H1 (cell line): ENCODE results near the gene NFIC. TPM values are rescaled to one million over a fixed set of nuclear protein-coding genes. Genes with fewer than 3 reads are reported as not detected.
"Not testable (repeated sequence)": the region's sequence is repeated elsewhere in the genome, so short reads cannot be mapped to it uniquely, and the experiment has no call there.

Source experiments
- CTCF ChIA-PET: fragments of 300-600 bp; sonication (Branson Sonifier 250); formaldehyde crosslinking; loops from one replicate; lab custom pipeline; 2021; ENCODE audit not compliant: partially characterized antibody; lab: Charles Lee
- POLR2A ChIA-PET: fragments of 300-600 bp; sonication (Branson Sonifier 250); formaldehyde crosslinking; loops from one replicate; lab custom pipeline; 2021; ENCODE audit warnings: inconsistent platforms; ENCODE audit not compliant: partially characterized antibody; lab: Charles Lee
- DNase-seq, 2 experiments: peaks; one replicate each; pipeline versions ENCODE4 v3.0.0 to v3.0.0-alpha.2; 2010 to 2022; ENCODE audit warnings: low spot score in 2 of 2, low read depth in 1 of 2, mixed read lengths in 1 of 2
- FAIRE-seq: peaks from 2 replicates; lab custom pipeline; 2011; peaks lifted over from hg19 to GRCh38; lab: Jason Lieb, UNC
- H2AFZ ChIP-seq: 2 replicates; pipeline ENCODE4 v1.8.1; 2012; ENCODE audit warnings: low read length, inconsistent platforms
- H2AK5ac ChIP-seq: 2 replicates; pipeline ENCODE4 v1.6.1; 2013; ENCODE audit warnings: low read depth, low read length
- H2BK120ac ChIP-seq: replicated peaks from 2 replicates; pipeline ENCODE3; 2013; ENCODE audit warnings: low read depth, low read length, inconsistent platforms
- H2BK12ac ChIP-seq: 2 replicates; pipeline ENCODE4 v1.6.1; 2013; ENCODE audit warnings: low read depth, low read length
- H2BK15ac ChIP-seq: 2 replicates; pipeline ENCODE4 v1.6.1; 2013; ENCODE audit warnings: low read length
- H2BK20ac ChIP-seq: 2 replicates; pipeline ENCODE4 v1.6.1; 2013; ENCODE audit warnings: low read length
- H2BK5ac ChIP-seq: 2 replicates; pipeline ENCODE4 v1.6.1; 2013; ENCODE audit warnings: low read depth, low read length
- H3K14ac ChIP-seq: 2 replicates; pipeline ENCODE4 v1.6.1; 2013; ENCODE audit warnings: inconsistent platforms; ENCODE audit not compliant: insufficient read length
- H3K18ac ChIP-seq: 2 replicates; pipeline ENCODE4 v1.6.1; 2013; ENCODE audit warnings: low read length; ENCODE audit errors: extremely low read depth
- H3K23ac ChIP-seq: 2 replicates; pipeline ENCODE4 v1.6.1; 2013; ENCODE audit warnings: inconsistent platforms; ENCODE audit not compliant: insufficient read length
- H3K23me2 ChIP-seq: 2 replicates; pipeline ENCODE4 v1.6.1; 2013; ENCODE audit warnings: low read depth, low read length
- H3K27ac ChIP-seq: 2 replicates; pipeline ENCODE4 v1.6.1; 2011; ENCODE audit warnings: low read depth, low read length, inconsistent platforms
- H3K27me3 ChIP-seq, 4 experiments: replicated peaks in 1 of 4; 1 replicate in 1 of 4; 2 replicates in 3 of 4; pipeline versions ENCODE4 v1.6.1 to v1.8.1; 2011 to 2013; ENCODE audit warnings: low read length in 3 of 4, mild to moderate bottlenecking in 3 of 4, inconsistent platforms in 2 of 4, mixed read lengths in 2 of 4, moderate library complexity in 1 of 4; ENCODE audit not compliant: control insufficient read depth in 3 of 4, insufficient read depth in 3 of 4; ENCODE audit errors: extremely low read depth in 1 of 4
- H3K36me3 ChIP-seq, 4 experiments: 2 replicates each; pipeline versions ENCODE4 v1.6.1 to v1.8.1; 2011 to 2013; ENCODE audit warnings: mild to moderate bottlenecking in 4 of 4, low read length in 3 of 4, moderate library complexity in 2 of 4, control low read depth in 1 of 4, inconsistent platforms in 1 of 4; ENCODE audit not compliant: insufficient read depth in 4 of 4, control insufficient read depth in 2 of 4
- H3K4ac ChIP-seq: replicated peaks from 2 replicates; pipeline ENCODE3; 2013; ENCODE audit warnings: low read length, low read depth, mixed read lengths, inconsistent platforms; ENCODE audit not compliant: insufficient read length
- H3K4me1 ChIP-seq, 4 experiments: replicated peaks in 1 of 4; 1 replicate in 1 of 4; 2 replicates in 3 of 4; pipeline versions ENCODE4 v1.6.1 to v1.8.1; 2011 to 2013; ENCODE audit warnings: low read length in 3 of 4, inconsistent platforms in 2 of 4, mixed read lengths in 1 of 4; ENCODE audit not compliant: insufficient read depth in 4 of 4, control insufficient read depth in 3 of 4
- H3K4me2 ChIP-seq, 2 experiments: 2 replicates each; pipeline versions ENCODE4 v1.6.1 to v1.8.1; 2011 to 2013; ENCODE audit warnings: low read depth in 2 of 2, low read length in 2 of 2, control low read depth in 1 of 2, inconsistent platforms in 1 of 2, mild to moderate bottlenecking in 1 of 2; ENCODE audit not compliant: insufficient read depth in 1 of 2
- H3K4me3 ChIP-seq, 4 experiments: fragments of 200-600, 300-600 bp in 1 of 4; sonication (generic), shearing (Covaris generic), sonication (Bioruptor Twin) in 1 of 4; 2 replicates each; pipeline versions ENCODE4 v1.5.1 to v1.8.1; 2011 to 2016; ENCODE audit warnings: low read length in 4 of 4, low read depth in 3 of 4, control low read depth in 2 of 4, inconsistent platforms in 2 of 4, mild to moderate bottlenecking in 2 of 4, mixed read lengths in 1 of 4, moderate library complexity in 1 of 4; ENCODE audit not compliant: insufficient read depth in 2 of 4; ENCODE audit errors: extremely low read depth in 1 of 4
- H3K56ac ChIP-seq: replicated peaks from 2 replicates; pipeline ENCODE3; 2013; ENCODE audit warnings: low read depth, mild to moderate bottlenecking, mixed read lengths, low read length, inconsistent platforms; ENCODE audit not compliant: insufficient read length
- H3K79me1 ChIP-seq: 2 replicates; pipeline ENCODE4 v1.6.1; 2013; ENCODE audit warnings: low read depth, low read length, control low read depth
- H3K79me2 ChIP-seq, 2 experiments: 2 replicates each; pipeline versions ENCODE4 v1.6.1 to v1.8.1; 2012 to 2013; ENCODE audit warnings: low read length in 2 of 2, mild to moderate bottlenecking in 2 of 2, inconsistent platforms in 1 of 2; ENCODE audit not compliant: insufficient read depth in 2 of 2, control insufficient read depth in 1 of 2
- H3K9ac ChIP-seq, 4 experiments: replicated peaks in 1 of 4; 1 replicate in 1 of 4; 2 replicates in 3 of 4; pipeline versions ENCODE4 v1.6.1 to v1.8.1; 2011 to 2013; ENCODE audit warnings: low read depth in 3 of 4, low read length in 3 of 4, control low read depth in 2 of 4, mild to moderate bottlenecking in 2 of 4, moderate library complexity in 2 of 4, inconsistent platforms in 1 of 4; ENCODE audit errors: extremely low read depth in 1 of 4
- H3K9me3 ChIP-seq, 2 experiments: 2 replicates each; pipeline versions ENCODE4 v1.6.1 to v1.8.1; 2012 to 2013; ENCODE audit warnings: mild to moderate bottlenecking in 2 of 2, moderate library complexity in 2 of 2, control low read depth in 1 of 2, inconsistent platforms in 1 of 2, low read depth in 1 of 2, low read length in 1 of 2, mixed read lengths in 1 of 2; ENCODE audit not compliant: insufficient read depth in 2 of 2
- H4K20me1 ChIP-seq, 2 experiments: replicated peaks in 1 of 2; 2 replicates each; pipeline versions ENCODE3 to v1.8.1; 2011 to 2013; ENCODE audit warnings: inconsistent platforms in 2 of 2, low read length in 2 of 2, mild to moderate bottlenecking in 1 of 2; ENCODE audit not compliant: insufficient read depth in 2 of 2, control insufficient read depth in 1 of 2
- H4K5ac ChIP-seq: 2 replicates; pipeline ENCODE4 v1.6.1; 2013; ENCODE audit warnings: low read length, low read depth, mixed read lengths, inconsistent platforms; ENCODE audit not compliant: insufficient read length
- H4K8ac ChIP-seq: 2 replicates; pipeline ENCODE4 v1.8.0; 2013; ENCODE audit warnings: mild to moderate bottlenecking, moderate library complexity, low read length, inconsistent platforms; ENCODE audit not compliant: insufficient read depth; ENCODE audit errors: extremely low read depth
- H4K91ac ChIP-seq: replicated peaks from 2 replicates; pipeline ENCODE3; 2013; ENCODE audit warnings: low read length, mixed read lengths, inconsistent platforms; ENCODE audit not compliant: insufficient read length
- CEBPB ChIP-seq: IDR thresholded peaks from 2 replicates; pipeline ENCODE4 v1.6.1; 2012; ENCODE audit warnings: low read depth, low read length
- CTBP2 ChIP-seq: IDR thresholded peaks from 2 replicates; pipeline ENCODE4 v1.7.0; 2011; ENCODE audit warnings: borderline replicate concordance, mild to moderate bottlenecking, moderate library complexity, mixed read lengths, low read length; ENCODE audit not compliant: insufficient read depth, insufficient read length
- RAD21 ChIP-seq, 2 experiments: IDR thresholded peaks in 1 of 2; conservative IDR thresholded peaks in 1 of 2; 2 replicates each; pipeline ENCODE4 v1.6.1; 2011; ENCODE audit warnings: low read depth in 2 of 2, low read length in 2 of 2, improper control_type of control experiment in 1 of 2, inconsistent platforms in 1 of 2, mild to moderate bottlenecking in 1 of 2, moderate library complexity in 1 of 2
- RBBP5 ChIP-seq: IDR thresholded peaks from 2 replicates; pipeline ENCODE4 v1.7.1; 2012; ENCODE audit warnings: low read depth, mild to moderate bottlenecking, inconsistent platforms, low read length, moderate library complexity, borderline replicate concordance
- SIX5 ChIP-seq: IDR thresholded peaks from 2 replicates; pipeline ENCODE4 v1.6.1; 2011; ENCODE audit warnings: mild to moderate bottlenecking, low read depth, low read length
- SRF ChIP-seq: IDR thresholded peaks from 2 replicates; pipeline ENCODE4 v1.6.1; 2011; ENCODE audit warnings: mild to moderate bottlenecking, low read depth, low read length, moderate library complexity
- YY1 ChIP-seq: IDR thresholded peaks from 2 replicates; pipeline ENCODE4 v1.6.1; 2011; ENCODE audit warnings: low read depth, mild to moderate bottlenecking, low read length
- WGBS, 2 experiments: shearing (Covaris generic) in 1 of 2; methylation state at CpG; one replicate each; pipeline versions ENCODE4 v1.1.6 to v1.1.7; 2013 to 2015; ENCODE audit warnings: low lambda C conversion rate in 2 of 2, mixed read lengths in 2 of 2, inconsistent platforms in 1 of 2, low coverage in 1 of 2, missing lambda C conversion rate in 1 of 2; ENCODE audit not compliant: insufficient replicate concordance in 2 of 2, insufficient coverage in 1 of 2, insufficient read length in 1 of 2; ENCODE audit errors: extremely low coverage in 1 of 2, missing lambda C conversion rate in 1 of 2; 5-methylcytosine and 5-hydroxymethylcytosine counted together
- polyA plus RNA-seq, 7 experiments: library from polyadenylated mRNA; depleted of rRNA in 3 of 7; stranded (reverse) in 5 of 7; unstranded in 2 of 7; fragments of >200 nt in 5 of 7; fragments of 200-250 nt in 2 of 7; gene quantifications; 1 replicate in 5 of 7; 2 replicates in 1 of 7; 4 replicates in 1 of 7; pipeline versions ENCODE4 v1.2.1 to v1.2.3, GENCODE V29; 2011 to 2013; ENCODE audit warnings: missing spikeins in 2 of 7, mixed read lengths in 2 of 7
- total RNA-seq: library from RNA; stranded (reverse); fragmentation: NEBNext Ultra II Directional; extraction: Animal tissue kit (Norgen Biotek cat#: 25700); gene quantifications from 2 replicates; pipeline ENCODE4 v1.2.1, GENCODE V29; 2021

Gene NFIC
- total and polyA plus RNA-seq, 2 of the 8 experiments (the other 6 are each of a cell fraction or from before 2014, with no cell fraction given): 0.56 to 3.2 TPM

- no peak for TF ChIP-seq SIX5
- TF ChIP-seq CTBP2: no peak
- no peak for TF ChIP-seq RAD21 (IDR thresholded peaks at IDR 0.05 in 1 of 2, conservative IDR thresholded peaks at IDR 0.05 in 1 of 2; ENCODE audit: low read depth in 2 of 2, low read length in 2 of 2)
- no peak for TF ChIP-seq SRF
- TF ChIP-seq CEBPB: no peak
- TF ChIP-seq YY1: no peak
- TF ChIP-seq RBBP5: no peak
Measured at GRCh38 chr19:3375221-3376090, 9.1 kb downstream of the NFIC start (continued).

GRCh38 chr19:3376091-3376455, 9.7 kb downstream of the NFIC start:
- not testable (repeated sequence) for H2BK120ac ChIP-seq, H2AFZ ChIP-seq, H3K18ac ChIP-seq, FAIRE-seq, H4K20me1 ChIP-seq, H3K14ac ChIP-seq, H2BK5ac ChIP-seq, DNase-seq, H3K9ac ChIP-seq, H4K5ac ChIP-seq, H4K8ac ChIP-seq, H3K23me2 ChIP-seq, H3K79me1 ChIP-seq, H3K36me3 ChIP-seq, H2AK5ac ChIP-seq, H3K79me2 ChIP-seq, H3K4me1 ChIP-seq, H2BK15ac ChIP-seq, H3K27ac ChIP-seq, H2BK20ac ChIP-seq, H3K4me2 ChIP-seq, H3K4me3 ChIP-seq, H2BK12ac ChIP-seq, H4K91ac ChIP-seq, H3K9me3 ChIP-seq, H3K56ac ChIP-seq, H3K4ac ChIP-seq, H3K23ac ChIP-seq
- POLR2A ChIA-PET: interaction anchor here (1.1 kb wide), 1 partner anchor 12 kb away, joined by 3 read pairs; no protein-coding TSS in a partner anchor
- H3K27me3 ChIP-seq: peaks cover 12 to 41% (median 31%) of the 10 kb centered on the region in 4 experiments
- 80% methylated on average over 10 of the region's 12 CpGs; no CpG with 5 or more reads in 1 of the 2 experiments for WGBS, 2 experiments
- CTCF ChIA-PET: interaction anchor here (1.3 to 1.8 kb wide), 2 partner anchors 53 to 97 kb away, joined by 4 to 6 read pairs; no protein-coding TSS in a partner anchor
